Right lobe of liver (tissue), 6 donors: ENCODE results near the gene GABRA6. TPM values are rescaled to one million over a fixed set of nuclear protein-coding genes. Genes with fewer than 3 reads are reported as not detected.

ENCODE experiments used
- ATAC-seq, 4 donors: fragments of 200-7000 bp; cut with Tn5 transposase; one replicate each; pipeline ENCODE4 v1.9.1; 2020; ENCODE audit warnings: mild to moderate bottlenecking in 4 of 4, moderate library complexity in 4 of 4
- DNase-seq, 3 donors: peaks; one replicate each; pipeline ENCODE4 v3.0.0-alpha.2; 2020
- H3K27ac ChIP-seq, 3 donors: fragments of 200-600 bp; one replicate each; pipeline ENCODE4 v1.8.0; 2022
- H3K27me3 ChIP-seq, 2 donors: fragments of 200-600 bp; one replicate each; pipeline ENCODE4 v1.8.0; 2022
- H3K36me3 ChIP-seq, 4 donors: fragments of 200-600 bp; sonication (generic) in 1 of 4; one replicate each; pipeline versions ENCODE4 v1.5.1 to v1.8.0; 2017 to 2022; ENCODE audit warnings: control low read depth in 1 of 4
- H3K4me1 ChIP-seq, 4 donors: fragments of 200-600 bp; sonication (generic) in 1 of 4; one replicate each; pipeline versions ENCODE4 v1.5.1 to v1.8.0; 2017 to 2022; ENCODE audit warnings: control low read depth in 1 of 4
- H3K4me3 ChIP-seq, 3 donors: fragments of 200-600 bp; one replicate each; pipeline ENCODE4 v1.8.0; 2022
- H3K9me3 ChIP-seq, 4 donors: fragments of 200-600 bp; sonication (generic) in 1 of 4; one replicate each; pipeline versions ENCODE4 v1.5.1 to v1.8.0; 2017 to 2022; ENCODE audit warnings: control low read depth in 1 of 4
- POLR2A ChIP-seq: fragments of 450-650 bp; IDR thresholded peaks from one replicate; pipeline ENCODE4 v1.6.1; 2017; ENCODE audit warnings: antibody characterized with exemption, mild to moderate bottlenecking
- WGBS: methylation state at CpG from one replicate; pipeline ENCODE4 v1.1.6; 2018; ENCODE audit warnings: low coverage, low lambda C conversion rate; ENCODE audit not compliant: insufficient coverage; ENCODE audit errors: missing lambda C conversion rate; 5-methylcytosine and 5-hydroxymethylcytosine counted together
- intact Hi-C, 2 donors: fragments of 100-400 bp; cut with DNase I; formaldehyde crosslinking; loops; one replicate each; pipeline versions ENCODE4 v1.11.2 to v1.14.1; 2022
- total RNA-seq, 6 experiments: library from RNA; depleted of rRNA in 2 of 6; stranded (reverse); fragments of >200 nt in 2 of 6; fragmentation: NEBNext Ultra II Directional in 3 of 6; extraction: Animal tissue kit (Norgen Biotek cat#: 25700) in 3 of 6; gene quantifications; one replicate each; pipeline versions ENCODE4 v1.1.0 to v1.2.4, GENCODE V29; 2016 to 2023
- TF ChIP-seq, protein P1 (sequence below), 4 donors: fragments of 200-600 bp in 3 of 4; fragments of 450-650 bp in 1 of 4; IDR thresholded peaks; one replicate each; pipeline versions ENCODE4 v1.5.1 to v1.8.0; 2016 to 2022; ENCODE audit warnings: antibody characterized with exemption in 4 of 4, mild to moderate bottlenecking in 2 of 4
- donor health status: DM: no; HTN: yes; CAD: no.
- donor health status: DM: no; HTN: no; CAD: no.
- donor health status: DM: no; HTN: no; CAD: no.
- donor health status: DM: no; HTN: yes; CAD: no.
- donor health status: DM: no; HTN: yes; CAD: no.

GABRA6 gene
- total RNA-seq, 6 experiments from 2014 or later = not detected

- intact Hi-C loops = no loop called here
- Histone ChIP-seq H3K9me3 (no peaks in the 10 kb centered on the region), H3K4me3 (no peak overlapping the region), H3K36me3 (no peaks in the 10 kb centered on the region), H3K4me1 (no peaks in the 10 kb centered on the region), H3K27me3 (no peaks in the 10 kb centered on the region), H3K27ac (no peak overlapping the region)
- DNase-seq (no peak), ATAC-seq (no peak)
- 19% methylated on average over 1 of the region's 1 CpG for WGBS
- TF ChIP-seq POLR2A = no peak
- TF ChIP-seq, protein P1, sequence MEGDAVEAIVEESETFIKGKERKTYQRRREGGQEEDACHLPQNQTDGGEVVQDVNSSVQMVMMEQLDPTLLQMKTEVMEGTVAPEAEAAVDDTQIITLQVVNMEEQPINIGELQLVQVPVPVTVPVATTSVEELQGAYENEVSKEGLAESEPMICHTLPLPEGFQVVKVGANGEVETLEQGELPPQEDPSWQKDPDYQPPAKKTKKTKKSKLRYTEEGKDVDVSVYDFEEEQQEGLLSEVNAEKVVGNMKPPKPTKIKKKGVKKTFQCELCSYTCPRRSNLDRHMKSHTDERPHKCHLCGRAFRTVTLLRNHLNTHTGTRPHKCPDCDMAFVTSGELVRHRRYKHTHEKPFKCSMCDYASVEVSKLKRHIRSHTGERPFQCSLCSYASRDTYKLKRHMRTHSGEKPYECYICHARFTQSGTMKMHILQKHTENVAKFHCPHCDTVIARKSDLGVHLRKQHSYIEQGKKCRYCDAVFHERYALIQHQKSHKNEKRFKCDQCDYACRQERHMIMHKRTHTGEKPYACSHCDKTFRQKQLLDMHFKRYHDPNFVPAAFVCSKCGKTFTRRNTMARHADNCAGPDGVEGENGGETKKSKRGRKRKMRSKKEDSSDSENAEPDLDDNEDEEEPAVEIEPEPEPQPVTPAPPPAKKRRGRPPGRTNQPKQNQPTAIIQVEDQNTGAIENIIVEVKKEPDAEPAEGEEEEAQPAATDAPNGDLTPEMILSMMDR (IDR thresholded peaks at IDR 0.05) = no peak
Measured at GRCh38 chr5:161707382-161707781, 21.9 kb downstream of the GABRA6 start.

GRCh38 chr5:161709239-161709638 is 23.7 kb downstream of the GABRA6 start:
- Histone ChIP-seq H3K4me3 (no peak overlapping the region), H3K27me3 (no peaks in the 10 kb centered on the region), H3K9me3 (no peaks in the 10 kb centered on the region), H3K4me1 (no peaks in the 10 kb centered on the region), H3K36me3 (no peaks in the 10 kb centered on the region), H3K27ac (no peak overlapping the region)
- DNase-seq (no peak), ATAC-seq (no peak)
- no peak for TF ChIP-seq POLR2A
- TF ChIP-seq, protein P1 (IDR thresholded peaks at IDR 0.05) = no peak
- intact Hi-C loops = no loop called here
- 45% methylated on average over 5 of the region's 5 CpGs for WGBS

DNA sequence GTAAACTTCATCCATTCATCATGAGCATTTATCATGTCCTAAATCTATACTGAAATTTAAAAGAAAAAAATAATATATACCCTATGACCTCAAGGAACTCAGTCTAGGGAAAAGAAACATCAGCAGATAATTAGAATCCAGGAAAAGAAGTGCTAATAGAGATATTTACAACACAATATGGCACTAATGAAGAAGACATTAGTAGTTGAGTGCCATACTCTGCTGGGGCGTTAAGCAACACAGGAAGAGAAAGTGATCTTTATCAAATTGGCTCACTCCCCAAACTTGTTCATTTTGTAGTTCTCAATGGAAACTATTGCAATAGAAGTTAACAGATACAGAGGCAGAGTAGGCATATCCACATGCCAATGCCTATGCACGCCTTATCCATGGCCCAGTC is 27.5 kb downstream of the GABRA6 start:
- Histone ChIP-seq H3K4me3 (no peak overlapping the region), H3K27ac (no peak overlapping the region), H3K4me1 (no peaks in the 10 kb centered on the region), H3K36me3 (no peaks in the 10 kb centered on the region), H3K9me3 (no peaks in the 10 kb centered on the region), H3K27me3 (no peaks in the 10 kb centered on the region)
- TF ChIP-seq, protein P1 (IDR thresholded peaks at IDR 0.05) = no peak
- no peak for TF ChIP-seq POLR2A
- intact Hi-C loops = no loop called here
- no peak for DNase-seq
- WGBS = 38% methylated on average over 2 of the region's 2 CpGs
- ATAC-seq = no peak

- H3K4me1 ChIP-seq = no peaks in the 10 kb centered on the region
- H3K9me3 ChIP-seq = peaks cover 0 to 2% (median 0%) of the 10 kb centered on the region in 4 donors
- TF ChIP-seq POLR2A = no peak
- TF ChIP-seq, protein P1 (IDR thresholded peaks at IDR 0.05) = no peak
- 82% methylated on average over 1 of the region's 1 CpG for WGBS
- intact Hi-C loops = no loop called here
- no peaks in the 10 kb centered on the region for H3K36me3 ChIP-seq
- DNase-seq = no peak
- no peak for ATAC-seq
- H3K27me3 ChIP-seq = no peaks in the 10 kb centered on the region
- H3K4me3 ChIP-seq = no peak overlapping the region
- H3K27ac ChIP-seq = no peak overlapping the region
Measured at GRCh38 chr5:161719157-161719556, 33.6 kb downstream of the GABRA6 start.

DNA sequence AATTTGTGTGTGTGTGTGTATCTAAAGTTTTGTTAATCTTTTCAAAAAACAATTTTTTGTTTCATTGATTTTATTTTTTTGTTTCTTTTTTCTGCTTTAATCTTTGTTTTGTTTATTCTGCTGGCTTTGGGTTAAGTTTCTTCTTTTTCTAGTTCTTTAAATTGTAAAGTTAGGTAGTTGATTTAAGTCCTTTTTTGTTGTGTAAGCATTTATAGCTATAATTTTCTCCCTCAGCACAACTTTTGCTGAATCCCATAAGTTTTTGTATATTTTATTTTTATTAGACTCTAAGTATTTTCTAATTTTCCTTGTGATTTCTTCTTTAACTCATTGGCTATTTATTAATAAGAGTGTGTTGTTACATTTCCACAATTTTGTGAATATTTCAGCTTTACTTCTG is 34.9 kb downstream of the GABRA6 start:
- Histone ChIP-seq H3K27me3 (no peaks in the 10 kb centered on the region), H3K27ac (no peak overlapping the region), H3K9me3 (peaks cover 0 to 2% (median 0%) of the 10 kb centered on the region in 4 donors), H3K36me3 (no peaks in the 10 kb centered on the region), H3K4me3 (no peak overlapping the region), H3K4me1 (no peaks in the 10 kb centered on the region)
- DNase-seq (no peak), ATAC-seq (no peak)
- TF ChIP-seq, protein P1 (IDR thresholded peaks at IDR 0.05) = no peak
- TF ChIP-seq POLR2A = no peak
- intact Hi-C loops = no loop called here
